Measurements from ENCODE around the gene CCDC150.

DNA sequence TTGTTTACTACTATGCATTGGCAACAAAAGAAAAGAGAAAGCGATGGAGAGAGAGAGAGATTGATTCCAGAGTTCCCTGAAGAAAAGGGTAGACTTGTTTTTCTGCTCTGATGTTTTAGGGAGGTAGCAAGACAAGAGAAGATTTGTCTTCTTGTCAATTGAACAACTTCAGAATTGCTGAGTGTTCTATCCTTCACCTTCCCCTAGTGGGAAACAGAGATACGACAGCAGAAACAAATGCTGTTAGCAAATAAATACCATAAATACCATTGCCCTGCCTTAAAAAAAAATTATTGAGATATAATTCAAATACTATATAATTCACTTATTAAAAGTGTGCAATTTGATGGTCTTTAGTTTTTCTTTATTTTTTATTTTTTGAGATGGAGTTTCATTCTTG, 26.2 kb upstream of the CCDC150 start:
- TF ChIP-seq CTCF (IDR thresholded peaks at IDR 0.05) = no peak
- no peak for TF ChIP-seq POLR2A (IDR thresholded peaks at IDR 0.05)

All from stomach (tissue), 4 donors.